GM19193 (cell line): ENCODE data around the gene TP53INP2.

Experiments used
- POLR2A ChIP-seq: IDR thresholded peaks from 4 replicates; pipeline ENCODE4 v1.6.1; 2011; ENCODE audit not compliant: insufficient read depth, insufficient read length; ENCODE audit errors: extremely low read depth

The TP53INP2 gene, protein sequence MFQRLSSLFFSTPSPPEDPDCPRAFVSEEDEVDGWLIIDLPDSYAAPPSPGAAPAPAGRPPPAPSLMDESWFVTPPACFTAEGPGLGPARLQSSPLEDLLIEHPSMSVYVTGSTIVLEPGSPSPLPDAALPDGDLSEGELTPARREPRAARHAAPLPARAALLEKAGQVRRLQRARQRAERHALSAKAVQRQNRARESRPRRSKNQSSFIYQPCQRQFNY

GRCh38 chr20:34704177-34705007 is at the start of gene TP53INP2:
Gene TP53INP2 (plus strand): TSS chr20:34704344. CDS start chr20:34708740, 4,396 bp downstream.
- TF ChIP-seq POLR2A = peak; percentile 50

GRCh38 chr20:34663213-34663943 is 40.8 kb upstream of the TP53INP2 start:
- TF ChIP-seq POLR2A = no peak

- no peak for TF ChIP-seq POLR2A
These were observed 35.0 kb upstream of the TP53INP2 start for GRCh38 chr20:34669094-34669493.

DNA sequence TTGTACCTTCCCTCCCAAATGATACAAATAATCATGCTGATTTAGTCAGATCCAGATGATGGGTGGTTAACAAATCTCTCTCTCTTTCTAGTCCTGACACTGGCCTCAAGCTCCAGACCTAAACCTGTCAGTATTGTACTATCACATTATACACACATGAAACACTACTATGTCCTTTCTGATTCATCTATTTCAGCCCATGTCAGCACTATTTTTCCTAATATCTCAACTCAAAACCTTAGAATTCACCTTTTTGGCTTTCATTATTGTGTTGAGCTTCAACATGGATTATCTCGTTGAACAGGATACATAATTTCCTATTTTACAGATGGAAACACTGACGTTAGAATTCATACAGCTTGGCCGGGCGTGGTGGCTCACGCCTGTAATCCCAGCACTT is 30.7 kb upstream of the TP53INP2 start:
- TF ChIP-seq POLR2A = no peak

GRCh38 chr20:34675561-34675960 is 28.6 kb upstream of the TP53INP2 start:
- no peak for TF ChIP-seq POLR2A

DNA sequence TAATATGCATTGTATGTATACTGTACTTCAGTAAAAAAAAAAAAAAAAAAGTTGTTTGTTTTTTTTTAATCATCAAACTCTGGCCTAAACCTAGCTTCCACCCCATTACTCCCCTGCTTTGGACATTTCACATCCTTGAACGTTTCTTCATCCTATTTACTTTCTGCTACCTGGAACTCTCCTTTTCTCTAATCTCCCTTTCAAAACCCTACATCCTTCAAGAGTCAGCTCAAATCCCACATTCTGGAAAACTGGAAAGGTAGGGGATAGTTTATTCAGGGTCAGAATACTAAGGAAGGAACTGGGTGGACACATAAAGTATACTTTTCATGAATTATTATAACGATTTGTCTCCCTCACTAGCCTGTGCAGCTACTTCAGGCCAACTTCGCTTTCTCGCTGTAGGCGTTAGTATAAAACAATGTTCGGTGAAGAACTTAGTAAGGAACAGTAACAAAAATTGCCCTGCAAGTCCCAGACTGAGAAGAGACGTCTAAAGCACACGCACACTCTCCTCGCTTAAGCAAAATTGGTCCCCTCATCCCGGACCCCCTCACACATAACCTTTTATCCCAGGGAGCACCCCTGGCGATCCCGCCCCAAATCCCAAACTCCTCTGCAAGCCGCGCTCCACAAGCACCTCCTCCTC is 28.0 kb upstream of the TP53INP2 start:
- no peak for TF ChIP-seq POLR2A

- TF ChIP-seq POLR2A = peak; percentile 77
These were observed 27.3 kb upstream of the TP53INP2 start, which contains the start of gene PIGU for GRCh38 chr20:34676642-34677373. Gene PIGU (minus strand): TSS chr20:34677092. CDS start chr20:34677085, 7 bp downstream.

DNA sequence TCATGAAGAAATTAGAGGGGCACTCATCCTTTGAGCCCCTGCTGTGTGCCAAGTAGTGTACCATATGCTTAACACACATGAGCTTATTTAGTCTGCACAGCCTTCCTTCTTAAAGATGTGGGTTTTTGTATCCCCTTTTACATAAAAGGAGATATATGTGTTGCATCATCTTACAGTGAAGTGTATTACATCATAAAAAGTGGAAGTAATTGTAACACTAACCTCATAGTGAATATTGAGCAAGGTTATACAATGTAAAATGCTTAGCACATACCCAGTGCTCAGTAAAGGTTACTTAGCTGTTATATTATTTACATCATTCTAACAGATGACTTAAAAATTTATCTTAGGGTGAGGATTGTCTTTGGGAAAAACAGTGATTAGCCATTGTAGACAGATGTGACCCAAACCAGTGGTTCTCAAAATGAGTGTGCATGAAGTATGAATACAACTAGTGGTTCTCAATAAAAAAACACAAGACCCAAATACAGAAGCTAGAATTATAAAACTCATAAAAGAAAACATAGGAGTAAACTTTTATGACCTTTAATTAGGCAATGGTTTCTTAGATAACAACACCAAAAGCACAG is 23.5 kb upstream of the TP53INP2 start:
- no peak for TF ChIP-seq POLR2A

- TF ChIP-seq POLR2A = no peak
These were observed 20.5 kb upstream of the TP53INP2 start for GRCh38 chr20:34683667-34684066.

DNA sequence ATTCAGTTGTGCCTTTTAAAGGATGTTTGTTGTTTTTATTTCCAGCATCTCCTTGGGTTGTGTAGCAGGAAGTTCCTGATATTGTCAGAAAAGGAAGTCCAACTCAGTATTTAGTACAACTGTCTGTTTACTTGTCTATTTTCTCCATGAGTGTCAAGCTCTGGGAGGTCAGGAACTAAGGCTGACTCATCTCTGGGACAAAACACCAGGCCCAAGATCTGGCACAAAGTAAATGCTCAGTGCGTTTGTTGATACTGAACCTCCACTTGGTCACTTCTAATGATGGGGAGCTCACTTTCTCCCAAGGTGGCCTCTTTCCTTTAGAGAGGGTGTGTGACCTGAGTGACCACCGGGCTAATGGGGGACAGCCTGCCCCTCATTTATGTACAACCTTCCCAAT is 14.7 kb upstream of the TP53INP2 start:
- TF ChIP-seq POLR2A = no peak

- no peak for TF ChIP-seq POLR2A
These were observed 12.3 kb upstream of the TP53INP2 start for GRCh38 chr20:34691838-34692237.

DNA sequence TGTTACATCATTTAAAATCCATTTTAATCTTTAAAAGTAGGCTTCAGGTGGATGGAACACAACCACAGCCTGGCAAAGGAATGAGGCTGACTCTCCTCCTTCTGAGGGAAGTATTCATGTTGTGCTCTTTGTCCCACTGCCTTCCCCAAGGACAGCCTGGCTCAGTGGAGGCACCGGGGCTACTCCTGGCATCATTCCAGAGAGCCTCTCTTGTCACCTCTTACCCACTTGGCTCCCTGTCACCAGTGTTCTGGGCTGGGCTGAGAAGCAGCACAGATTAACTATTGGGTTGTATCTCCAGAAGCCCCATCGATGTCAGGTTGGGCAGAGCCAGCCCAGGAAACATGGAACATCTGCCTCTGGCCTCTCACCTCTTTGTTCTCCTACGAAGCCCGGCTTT is 10.7 kb upstream of the TP53INP2 start:
- no peak for TF ChIP-seq POLR2A

- TF ChIP-seq POLR2A = no peak
These were observed 2.6 kb upstream of the TP53INP2 start for GRCh38 chr20:34701405-34702085.
